Neural progenitor cell (in vitro differentiated cells): ENCODE data around the gene SYNCRIP. TPM values are rescaled to one million over a fixed set of nuclear protein-coding genes. Genes with fewer than 3 reads are reported as not detected.
"Not testable (repeated sequence)": the region's sequence is repeated elsewhere in the genome, so short reads cannot be mapped to it uniquely, and the experiment has no call there.

Experiments
- DNase-seq: peaks from one replicate; pipeline ENCODE4 v3.0.0-alpha.2; 2016; ENCODE audit warnings: low spot score
- H2AFZ ChIP-seq: fragments of 200-600 bp; sonication (generic); replicated peaks from 2 replicates; pipeline ENCODE4 v1.6.1; 2016; ENCODE audit warnings: antibody characterized with exemption
- H3F3A ChIP-seq: fragments of 200-600 bp; sonication (generic); 2 replicates; pipeline ENCODE4 v1.6.1; 2016; ENCODE audit warnings: antibody characterized with exemption, low read depth
- H3K27ac ChIP-seq: fragments of 200-600 bp; sonication (generic); 2 replicates; pipeline ENCODE4 v1.5.1; 2016; ENCODE audit warnings: mild to moderate bottlenecking
- H3K27me3 ChIP-seq: fragments of 200-600 bp; sonication (generic); 2 replicates; pipeline ENCODE4 v1.6.1; 2016; ENCODE audit warnings: mild to moderate bottlenecking, moderate library complexity
- H3K36me3 ChIP-seq: fragments of 200-600 bp; sonication (generic); 2 replicates; pipeline ENCODE4 v1.5.1; 2016
- H3K4me1 ChIP-seq: fragments of 200-600 bp; sonication (generic); 2 replicates; pipeline ENCODE4 v1.6.1; 2016; ENCODE audit warnings: mixed run types
- H3K4me2 ChIP-seq: fragments of 200-600 bp; sonication (generic); 2 replicates; pipeline ENCODE4 v1.6.1; 2016
- H3K4me3 ChIP-seq: fragments of 200-600 bp; sonication (generic); 2 replicates; pipeline ENCODE4 v1.5.1; 2016
- H3K79me2 ChIP-seq: fragments of 200-600 bp; sonication (generic); 2 replicates; pipeline ENCODE4 v1.6.1; 2016; ENCODE audit warnings: low read depth
- H3K9ac ChIP-seq: fragments of 200-600 bp; sonication (generic); 2 replicates; pipeline ENCODE4 v1.6.1; 2016
- H3K9me3 ChIP-seq: fragments of 200-600 bp; sonication (generic); 2 replicates; pipeline ENCODE4 v1.5.1; 2016; ENCODE audit warnings: low read depth
- H4K20me1 ChIP-seq: fragments of 200-600 bp; sonication (generic); 2 replicates; pipeline ENCODE4 v1.6.1; 2016; ENCODE audit warnings: low read depth
- H3K27ac Mint-ChIP-seq: 3 replicates; pipeline ENCODE4 v1.8.0; 2021; ENCODE audit warnings: mixed read lengths
- H3K27me3 Mint-ChIP-seq: 2 replicates; pipeline ENCODE4 v1.8.0; 2022; ENCODE audit warnings: low read depth, mild to moderate bottlenecking, inconsistent platforms, moderate library complexity, mixed read lengths; ENCODE audit not compliant: insufficient read depth
- H3K36me3 Mint-ChIP-seq: 3 replicates; pipeline ENCODE4 v1.8.0; 2021; ENCODE audit warnings: mixed read lengths
- H3K4me1 Mint-ChIP-seq: 3 replicates; pipeline ENCODE4 v1.8.0; 2021; ENCODE audit warnings: mixed read lengths
- H3K4me3 Mint-ChIP-seq: 3 replicates; pipeline ENCODE4 v1.8.0; 2021; ENCODE audit warnings: mild to moderate bottlenecking, moderate library complexity, mixed read lengths
- H3K9me3 Mint-ChIP-seq: 3 replicates; pipeline ENCODE4 v1.8.0; 2020; ENCODE audit warnings: mixed read lengths
- CTCF ChIP-seq: fragments of 200-600 bp; sonication (generic); IDR thresholded peaks from 2 replicates; pipeline ENCODE4 v1.5.1; 2017; ENCODE audit warnings: antibody characterized with exemption, mild to moderate bottlenecking
- EZH2 ChIP-seq: fragments of 200-600 bp; sonication (generic); IDR thresholded peaks from 2 replicates; pipeline ENCODE4 v1.6.1; 2017; ENCODE audit warnings: antibody characterized with exemption, mild to moderate bottlenecking, moderate library complexity
- EZH2phosphoT487 ChIP-seq: fragments of 200-600 bp; sonication (generic); IDR thresholded peaks from 2 replicates; pipeline ENCODE4 v1.6.1; 2017; ENCODE audit warnings: antibody characterized with exemption
- total RNA-seq: library from RNA; depleted of rRNA; stranded (reverse); fragments of >200 nt; gene quantifications from 2 replicates; pipeline ENCODE4 v1.2.3, GENCODE V29; 2015; ENCODE audit warnings: low replicate concordance

Gene SYNCRIP
- total RNA-seq, 1 donor from 2014 or later = 150 TPM

DNA sequence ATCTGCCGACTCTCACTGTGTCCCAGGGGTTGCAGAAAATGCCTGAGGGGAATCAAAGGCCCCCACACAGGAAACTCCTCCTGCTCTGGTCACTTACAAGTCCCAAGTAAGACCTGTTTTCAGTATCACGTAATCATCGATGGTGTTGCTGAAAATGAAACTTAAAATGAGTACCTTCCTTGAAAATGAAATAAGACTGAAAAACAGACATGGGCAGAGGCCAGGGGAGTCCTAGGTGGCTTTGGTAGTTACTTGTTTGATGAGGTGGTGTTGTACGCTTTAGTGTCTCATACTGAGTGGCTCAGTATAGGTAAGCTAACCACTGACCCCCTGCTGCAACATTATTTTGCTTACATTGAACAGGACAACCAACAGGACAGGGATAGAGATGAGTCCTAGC, 43.0 kb upstream of the SYNCRIP start:
- Mint-ChIP-seq H3K9me3 (no peaks in the 10 kb centered on the region), H3K4me1 (no peaks in the 10 kb centered on the region), H3K27ac (no peak overlapping the region), H3K36me3 (peaks cover 4% of the 10 kb centered on the region), H3K4me3 (no peak overlapping the region), H3K27me3 (no peaks in the 10 kb centered on the region)
- Histone ChIP-seq H3K9me3 (no peaks in the 10 kb centered on the region), H3K36me3 (no peaks in the 10 kb centered on the region), H3K27ac (no peak overlapping the region), H3K9ac (no peak overlapping the region), H3K4me3 (no peak overlapping the region), H3K27me3 (no peaks in the 10 kb centered on the region), H3K4me1 (no peaks in the 10 kb centered on the region), H2AFZ (no peak overlapping the region), H3K4me2 (no peak overlapping the region), H3K79me2 (peaks cover 4% of the 10 kb centered on the region), H3F3A (no peaks in the 10 kb centered on the region), H4K20me1 (no peaks in the 10 kb centered on the region)
- TF ChIP-seq EZH2 (no peak), CTCF (no peak), EZH2phosphoT487 (no peak)
- no peak for DNase-seq

- H3K27ac Mint-ChIP-seq = no peak overlapping the region
- Histone ChIP-seq H2AFZ (no peak overlapping the region), H3K9ac (no peak overlapping the region), H3K27ac (no peak overlapping the region), H3F3A (peaks cover under 1% of the 10 kb centered on the region), H3K9me3 (no peaks in the 10 kb centered on the region), H3K4me1 (peaks cover 7% of the 10 kb centered on the region), H4K20me1 (no peaks in the 10 kb centered on the region), H3K27me3 (no peaks in the 10 kb centered on the region), H3K36me3 (no peaks in the 10 kb centered on the region), H3K79me2 (peaks cover 13% of the 10 kb centered on the region), H3K4me2 (no peak overlapping the region), H3K4me3 (no peak overlapping the region)
- no peak overlapping the region for H3K4me3 Mint-ChIP-seq
- TF ChIP-seq CTCF = no peak
- no peak for TF ChIP-seq EZH2
- TF ChIP-seq EZH2phosphoT487 = no peak
- H3K27me3 Mint-ChIP-seq = no peaks in the 10 kb centered on the region
- H3K4me1 Mint-ChIP-seq = peaks cover 5% of the 10 kb centered on the region
- H3K36me3 Mint-ChIP-seq = peaks cover 4% of the 10 kb centered on the region
- DNase-seq = no peak
- H3K9me3 Mint-ChIP-seq = no peaks in the 10 kb centered on the region
Measured at GRCh38 chr6:85684809-85685171, 42.1 kb upstream of the SYNCRIP start.

DNA sequence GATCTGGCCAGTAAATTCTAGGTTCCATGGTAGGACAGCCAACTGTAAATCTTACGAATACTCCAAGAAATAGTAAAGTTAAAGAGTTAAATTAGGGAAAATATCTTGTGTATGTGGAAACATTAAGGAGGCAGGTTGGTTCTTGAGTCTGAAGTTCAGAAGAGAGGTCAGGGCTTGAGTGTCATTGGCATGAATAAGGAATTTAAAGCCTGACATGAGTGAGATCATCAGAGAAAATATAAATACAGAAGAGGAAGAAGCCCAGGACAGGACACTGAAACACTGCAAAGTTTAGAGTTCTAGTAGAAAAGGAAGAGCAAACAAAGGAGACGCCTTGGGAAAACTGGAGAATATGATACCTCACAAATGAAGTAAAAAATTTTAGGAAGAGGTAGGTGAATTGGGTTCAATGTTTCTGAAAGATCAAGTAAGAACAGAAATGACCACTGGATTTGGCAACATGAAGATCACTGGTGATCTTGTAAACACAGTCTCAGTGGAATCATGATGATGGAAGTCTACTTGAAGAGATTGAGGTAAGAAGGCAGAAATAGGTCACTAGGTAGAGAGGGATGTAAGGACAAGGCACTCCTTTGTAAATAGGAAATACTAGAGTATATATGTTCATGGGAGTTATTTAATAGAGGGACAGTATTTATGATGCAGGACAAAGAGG, 41.6 kb upstream of the SYNCRIP start:
- H3K4me1 Mint-ChIP-seq = peaks cover 7% of the 10 kb centered on the region
- Histone ChIP-seq H3K36me3 (no peaks in the 10 kb centered on the region), H3K4me2 (no peak overlapping the region)

GRCh38 chr6:85681899-85682298, 39.2 kb upstream of the SYNCRIP start:
- Histone ChIP-seq H3K4me1 (peaks cover 13% of the 10 kb centered on the region), H3F3A (peaks cover 25% of the 10 kb centered on the region), H4K20me1 (peaks cover 15% of the 10 kb centered on the region), H3K79me2 (peaks cover 35% of the 10 kb centered on the region)
- not testable (repeated sequence) for H3K27ac ChIP-seq, DNase-seq, H3K4me2 ChIP-seq, H3K27me3 Mint-ChIP-seq, H3K27ac Mint-ChIP-seq, H3K9ac ChIP-seq, H3K4me3 ChIP-seq, H2AFZ ChIP-seq, H3K36me3 ChIP-seq, H3K36me3 Mint-ChIP-seq, H3K27me3 ChIP-seq, H3K4me1 Mint-ChIP-seq, H3K4me3 Mint-ChIP-seq, H3K9me3 Mint-ChIP-seq, H3K9me3 ChIP-seq

More for the DNA sequence above, 41.6 kb upstream of the SYNCRIP start:
- H3K27ac ChIP-seq = no peak overlapping the region
- no peak for TF ChIP-seq EZH2phosphoT487
- no peak for TF ChIP-seq CTCF
- TF ChIP-seq EZH2 = no peak
- Mint-ChIP-seq H3K27ac (no peak overlapping the region), H3K27me3 (no peaks in the 10 kb centered on the region), H3K4me3 (no peak overlapping the region), H3K9me3 (no peaks in the 10 kb centered on the region), H3K36me3 (peaks cover 4% of the 10 kb centered on the region)
- no peak overlapping the region for H2AFZ ChIP-seq
- no peaks in the 10 kb centered on the region for H4K20me1 ChIP-seq
- no peaks in the 10 kb centered on the region for H3K9me3 ChIP-seq
- no peaks in the 10 kb centered on the region for H3K27me3 ChIP-seq
- no peak overlapping the region for H3K4me3 ChIP-seq
- no peak for DNase-seq
- H3K4me1 ChIP-seq = peaks cover 12% of the 10 kb centered on the region
- H3K9ac ChIP-seq = no peak overlapping the region
- peaks cover 6% of the 10 kb centered on the region for H3F3A ChIP-seq
- H3K79me2 ChIP-seq = peaks cover 18% of the 10 kb centered on the region
